Measurements from ENCODE around the gene LTBP2. TPM values are rescaled to one million over a fixed set of nuclear protein-coding genes. Genes with fewer than 3 reads are reported as not detected.
A peak's percentile ranks its signal among the peaks of the same experiment; 100 is the strongest.

The LTBP2 gene
- total RNA-seq, 2 donors from 2014 or later = 0.49 TPM; not detected in 1

DNA sequence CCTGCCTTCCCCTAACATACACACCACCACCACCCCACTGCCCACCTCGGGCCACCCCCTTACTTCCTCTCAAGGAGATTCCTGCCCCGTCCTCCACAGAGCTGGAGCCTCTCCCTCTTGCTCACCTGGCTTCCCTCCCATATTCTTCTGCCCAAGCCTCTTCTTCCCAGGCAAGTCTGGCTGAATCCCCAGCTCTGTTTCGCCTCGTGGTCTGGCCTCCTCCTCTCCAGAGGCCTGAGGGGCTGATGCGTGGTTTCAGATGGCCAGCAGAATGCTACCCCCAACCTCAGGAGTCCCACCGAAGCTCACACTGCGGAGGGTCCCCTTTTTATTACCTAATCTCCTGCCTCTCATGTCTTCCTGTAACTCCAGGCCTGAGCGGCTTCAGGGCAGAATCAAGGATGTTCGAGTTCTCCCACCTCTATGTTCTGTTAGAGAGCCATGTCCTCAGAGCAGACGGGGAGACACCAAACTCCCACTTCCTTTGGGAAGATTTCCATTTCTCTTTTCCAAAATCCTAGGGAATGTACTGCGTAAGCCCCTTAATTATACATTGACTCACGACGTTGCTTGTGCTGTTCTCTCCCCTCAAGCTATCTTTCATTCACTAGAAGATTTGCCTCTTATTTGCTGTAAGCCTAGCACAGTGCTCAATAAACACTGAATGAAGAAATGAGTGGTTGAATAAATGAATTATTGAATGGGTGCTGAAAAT, 33.9 kb upstream of the LTBP2 start:
- no peak for ATAC-seq
- Mint-ChIP-seq H3K9me3 (no peaks in the 10 kb centered on the region), H3K27ac (peak overlapping the region; percentile 8 to 33), H3K36me3 (no peaks in the 10 kb centered on the region)
- DNase-seq (ENCODE audit: low spot score in 2 of 2) = no peak

DNA sequence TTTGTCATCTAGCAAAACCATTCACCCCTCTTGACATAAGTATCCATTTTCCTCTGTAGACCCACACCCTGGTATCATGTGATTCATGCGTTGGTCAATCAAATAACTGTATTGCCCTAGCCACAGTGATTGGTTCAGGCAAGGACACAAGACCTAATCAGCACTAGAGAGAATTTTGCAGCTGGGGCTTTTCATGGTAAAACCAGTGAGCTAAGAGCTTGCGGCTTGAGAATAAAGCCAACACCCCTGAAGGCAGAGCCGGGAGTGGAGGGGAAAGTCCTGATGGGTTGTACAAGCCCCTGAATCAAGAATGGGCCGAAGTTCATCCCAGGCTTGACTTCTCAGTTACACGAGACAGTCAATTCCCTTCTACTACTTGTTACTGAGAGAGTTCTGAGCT, 33.2 kb upstream of the LTBP2 start:
- no peak for DNase-seq (ENCODE audit: low spot score in 2 of 2)
- Mint-ChIP-seq H3K9me3 (no peaks in the 10 kb centered on the region), H3K36me3 (no peaks in the 10 kb centered on the region), H3K27ac (peak overlapping the region in 1 of 2 donors; percentile 12)
- no peak for ATAC-seq

DNA sequence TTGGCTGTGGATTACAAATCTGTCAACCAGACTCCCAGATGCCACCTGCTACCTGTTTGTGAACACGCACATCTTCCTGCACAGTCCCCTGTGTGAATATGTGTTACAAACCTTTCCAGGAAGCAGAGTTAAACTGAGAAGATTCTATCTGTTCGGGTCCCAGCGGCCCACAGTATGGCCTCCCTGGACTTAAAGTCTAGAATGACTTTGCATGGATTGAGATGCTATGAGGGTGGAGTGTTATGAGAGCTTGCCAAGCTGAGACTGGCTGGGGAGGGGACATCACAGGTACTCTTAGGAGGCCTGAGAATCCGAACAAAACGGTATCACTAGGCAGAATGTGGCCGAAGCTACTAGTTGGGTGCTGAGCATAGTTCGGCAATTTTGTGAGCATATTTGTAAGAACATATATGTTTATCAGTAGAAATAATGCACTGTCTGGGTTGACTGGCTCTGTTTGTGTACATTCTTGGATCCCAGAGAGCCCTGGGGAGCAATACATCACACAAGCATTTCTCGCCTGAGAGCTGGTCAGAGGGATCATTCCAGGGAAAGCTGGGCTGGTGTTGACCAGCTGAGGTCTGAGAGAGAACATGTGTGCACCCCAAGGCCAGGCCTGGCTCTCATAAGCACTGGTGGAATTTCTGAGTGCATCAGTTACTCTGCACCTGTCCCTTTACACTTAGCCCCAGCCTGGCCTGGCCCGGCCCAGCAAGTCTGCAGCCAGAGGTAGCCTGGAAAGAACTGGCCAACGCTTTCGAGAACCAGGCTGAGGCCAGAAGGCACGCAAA, 29.8 kb upstream of the LTBP2 start:
- H3K9me3 Mint-ChIP-seq = no peaks in the 10 kb centered on the region
- no peak for ATAC-seq
- no peak overlapping the region for H3K27ac Mint-ChIP-seq
- H3K36me3 Mint-ChIP-seq = no peaks in the 10 kb centered on the region
- DNase-seq (ENCODE audit: low spot score in 2 of 2) = no peak

DNA sequence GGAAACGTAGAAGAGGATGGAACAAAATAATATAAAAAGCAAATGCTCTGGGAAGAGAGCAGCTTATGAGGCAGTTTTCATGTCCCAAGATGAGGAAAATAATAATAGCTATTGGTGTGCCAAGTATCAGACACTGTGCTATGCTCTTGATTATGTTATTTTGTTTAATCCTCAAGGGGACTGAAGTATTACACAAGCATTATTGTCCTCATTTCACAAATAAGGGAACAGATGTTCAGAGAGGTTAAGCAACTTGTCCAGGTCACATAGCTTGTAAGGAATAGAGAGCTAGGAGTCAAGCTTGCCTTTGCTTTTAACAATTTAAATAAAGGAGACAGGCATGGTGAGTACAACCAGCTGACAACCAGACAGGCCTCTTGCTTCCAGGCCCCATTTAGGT, 26.9 kb upstream of the LTBP2 start:
- ATAC-seq (no peak), DNase-seq (ENCODE audit: low spot score in 2 of 2) (no peak)
- no peaks in the 10 kb centered on the region for H3K36me3 Mint-ChIP-seq
- no peaks in the 10 kb centered on the region for H3K9me3 Mint-ChIP-seq
- no peak overlapping the region for H3K27ac Mint-ChIP-seq

DNA sequence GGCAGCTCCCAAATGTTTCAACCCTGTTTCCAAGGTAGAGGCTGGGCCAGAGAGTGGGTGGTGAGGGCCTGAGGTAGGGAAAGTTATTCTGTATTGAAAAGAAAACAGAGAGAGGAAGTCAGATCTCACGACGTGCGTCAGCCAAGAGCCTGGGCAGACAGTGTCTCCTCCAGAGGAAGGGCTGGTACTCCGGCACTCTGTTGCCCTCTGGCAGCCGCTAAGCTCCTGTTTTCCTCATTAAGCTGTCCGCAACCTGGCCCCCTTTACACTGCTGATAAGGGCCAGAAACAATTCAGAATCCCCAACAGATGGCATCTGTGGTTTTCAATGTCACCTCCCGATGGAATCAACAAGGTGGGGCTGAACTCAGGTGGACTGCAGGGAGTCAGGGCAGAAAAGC, 26.0 kb upstream of the LTBP2 start:
- H3K36me3 Mint-ChIP-seq = no peaks in the 10 kb centered on the region
- no peak overlapping the region for H3K27ac Mint-ChIP-seq
- ATAC-seq = no peak
- H3K9me3 Mint-ChIP-seq = no peaks in the 10 kb centered on the region
- DNase-seq (ENCODE audit: low spot score in 2 of 2) = no peak

DNA sequence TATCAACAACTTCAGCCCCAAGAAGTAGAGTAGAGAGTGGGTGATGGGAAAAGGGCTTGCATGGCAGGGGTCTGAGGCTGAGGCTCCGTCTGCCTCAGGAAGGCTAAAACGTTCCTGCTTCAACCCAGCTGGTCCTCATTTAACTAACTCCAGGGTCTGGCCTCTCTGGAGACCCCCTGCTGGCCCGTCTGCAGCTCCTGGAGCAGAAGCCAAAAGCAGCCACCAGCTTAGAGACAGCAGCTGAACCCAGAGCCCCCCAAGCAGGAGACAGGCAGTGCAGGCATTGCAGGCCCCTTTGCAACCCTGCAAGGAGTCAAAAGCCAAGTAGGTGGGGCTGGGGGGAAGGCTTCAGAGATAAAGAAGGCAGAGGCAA, 25.1 kb upstream of the LTBP2 start:
- ATAC-seq (no peak), DNase-seq (ENCODE audit: low spot score in 2 of 2) (no peak)
- H3K27ac Mint-ChIP-seq = no peak overlapping the region

DNA sequence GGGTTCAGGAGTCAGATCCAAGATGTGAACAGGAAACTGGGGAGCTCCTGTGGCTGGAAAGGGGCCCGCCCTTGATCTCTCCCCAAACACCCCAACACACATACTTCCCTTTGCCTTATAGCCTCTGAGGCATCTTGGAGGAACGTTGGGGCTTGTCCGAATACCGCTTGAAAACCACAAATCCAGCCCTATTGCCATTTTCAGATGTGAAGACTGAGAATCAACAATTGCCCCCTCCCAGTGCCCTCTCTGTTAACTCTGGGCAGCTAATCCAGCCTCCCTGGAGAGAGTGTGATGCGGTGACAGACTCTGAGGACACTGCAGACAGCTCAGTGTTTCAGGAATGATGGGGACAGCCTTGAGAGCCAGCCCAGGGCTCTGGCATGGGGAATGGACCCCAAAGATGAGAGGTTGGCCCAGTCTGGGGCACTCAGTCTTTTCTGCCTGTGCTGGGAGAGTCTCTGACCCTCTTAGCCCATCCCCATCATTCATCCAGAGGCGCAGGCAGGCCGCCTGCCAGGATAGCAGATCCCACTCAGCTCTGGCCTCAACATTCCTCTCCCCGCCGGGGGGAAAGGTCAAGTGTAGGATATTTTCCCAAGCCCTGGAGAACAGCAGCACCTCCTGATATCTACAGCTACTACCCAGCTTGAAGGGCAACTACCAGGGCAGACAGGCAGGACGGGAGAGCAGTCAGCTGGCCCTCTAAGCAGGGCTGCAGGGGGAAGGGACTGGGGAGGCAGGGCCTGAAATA, 24.6 kb upstream of the LTBP2 start:
- DNase-seq (ENCODE audit: low spot score in 2 of 2) (no peak), ATAC-seq (no peak)
- Mint-ChIP-seq H3K9me3 (no peaks in the 10 kb centered on the region), H3K36me3 (no peaks in the 10 kb centered on the region), H3K27ac (no peak overlapping the region)

More for the DNA sequence above, 25.1 kb upstream of the LTBP2 start:
- Mint-ChIP-seq H3K36me3 (no peaks in the 10 kb centered on the region), H3K9me3 (no peaks in the 10 kb centered on the region)

DNA sequence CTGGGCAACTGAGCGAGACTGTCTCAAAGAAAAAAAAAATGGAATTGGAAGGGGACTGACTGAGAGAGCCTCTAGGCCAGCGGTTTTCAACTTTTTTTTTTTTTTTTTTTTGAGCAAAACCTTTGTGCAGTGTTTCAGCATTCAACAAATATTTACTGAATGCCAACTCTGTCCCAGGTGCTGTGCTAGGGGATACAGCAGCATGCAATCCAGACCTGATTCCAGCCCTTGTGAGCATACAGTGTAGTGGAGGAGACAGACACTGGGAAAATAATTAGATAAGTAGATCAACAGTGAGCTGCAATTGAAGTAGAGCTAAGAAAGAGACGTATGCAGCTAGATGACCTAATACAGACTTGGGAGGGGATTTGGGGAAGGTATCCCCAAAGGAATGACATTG, 23.8 kb upstream of the LTBP2 start:
- no peak for DNase-seq (ENCODE audit: low spot score in 2 of 2)
- no peak for ATAC-seq
- Mint-ChIP-seq H3K27ac (no peak overlapping the region), H3K9me3 (no peaks in the 10 kb centered on the region), H3K36me3 (no peaks in the 10 kb centered on the region)

DNA sequence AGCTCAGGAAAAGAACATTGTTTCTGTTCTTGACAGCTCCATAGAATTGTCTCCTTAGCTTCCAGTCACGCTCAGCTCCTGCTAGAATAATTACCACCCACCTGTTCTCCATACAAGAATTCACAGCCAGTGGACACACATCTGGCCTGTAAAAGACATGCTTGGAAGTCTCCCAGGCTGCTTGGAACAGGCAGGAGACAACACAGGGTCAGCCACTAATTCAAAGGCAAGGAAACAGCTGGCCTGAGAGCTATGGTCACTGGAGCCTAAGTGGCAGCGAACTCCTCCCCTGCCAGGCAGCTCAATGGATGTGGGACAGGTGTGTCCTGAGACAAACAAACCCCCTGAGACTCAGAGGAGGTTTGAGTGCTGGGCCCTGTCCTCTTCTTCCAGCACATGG, 22.9 kb upstream of the LTBP2 start:
- no peak overlapping the region for H3K27ac Mint-ChIP-seq

DNA sequence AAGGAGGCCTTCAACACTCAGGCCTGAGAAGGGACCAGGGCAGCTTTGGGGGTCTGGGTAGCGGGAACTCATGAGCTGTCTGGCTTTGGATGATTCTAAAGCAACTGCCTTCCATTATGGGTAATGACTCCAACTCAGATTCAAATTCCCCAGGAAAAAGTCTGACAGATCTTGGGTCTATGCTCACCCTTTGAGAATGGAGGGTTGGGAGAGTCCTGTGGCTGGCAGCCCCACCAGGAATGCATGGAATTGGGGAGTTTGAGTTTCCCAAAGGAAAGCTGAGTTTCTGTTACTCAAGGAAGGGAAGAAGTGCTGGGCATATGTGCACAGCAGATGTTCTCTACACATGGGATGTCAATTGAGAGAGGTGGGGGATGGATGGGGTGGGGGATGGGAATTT, 22.4 kb upstream of the LTBP2 start:
- no peak for ATAC-seq
- no peaks in the 10 kb centered on the region for H3K9me3 Mint-ChIP-seq
- H3K36me3 Mint-ChIP-seq = no peaks in the 10 kb centered on the region
- no peak overlapping the region for H3K27ac Mint-ChIP-seq
- DNase-seq (ENCODE audit: low spot score in 2 of 2) = no peak

More for the DNA sequence above, 22.9 kb upstream of the LTBP2 start:
- Mint-ChIP-seq H3K36me3 (no peaks in the 10 kb centered on the region), H3K9me3 (no peaks in the 10 kb centered on the region)
- ATAC-seq (no peak), DNase-seq (ENCODE audit: low spot score in 2 of 2) (no peak)

DNA sequence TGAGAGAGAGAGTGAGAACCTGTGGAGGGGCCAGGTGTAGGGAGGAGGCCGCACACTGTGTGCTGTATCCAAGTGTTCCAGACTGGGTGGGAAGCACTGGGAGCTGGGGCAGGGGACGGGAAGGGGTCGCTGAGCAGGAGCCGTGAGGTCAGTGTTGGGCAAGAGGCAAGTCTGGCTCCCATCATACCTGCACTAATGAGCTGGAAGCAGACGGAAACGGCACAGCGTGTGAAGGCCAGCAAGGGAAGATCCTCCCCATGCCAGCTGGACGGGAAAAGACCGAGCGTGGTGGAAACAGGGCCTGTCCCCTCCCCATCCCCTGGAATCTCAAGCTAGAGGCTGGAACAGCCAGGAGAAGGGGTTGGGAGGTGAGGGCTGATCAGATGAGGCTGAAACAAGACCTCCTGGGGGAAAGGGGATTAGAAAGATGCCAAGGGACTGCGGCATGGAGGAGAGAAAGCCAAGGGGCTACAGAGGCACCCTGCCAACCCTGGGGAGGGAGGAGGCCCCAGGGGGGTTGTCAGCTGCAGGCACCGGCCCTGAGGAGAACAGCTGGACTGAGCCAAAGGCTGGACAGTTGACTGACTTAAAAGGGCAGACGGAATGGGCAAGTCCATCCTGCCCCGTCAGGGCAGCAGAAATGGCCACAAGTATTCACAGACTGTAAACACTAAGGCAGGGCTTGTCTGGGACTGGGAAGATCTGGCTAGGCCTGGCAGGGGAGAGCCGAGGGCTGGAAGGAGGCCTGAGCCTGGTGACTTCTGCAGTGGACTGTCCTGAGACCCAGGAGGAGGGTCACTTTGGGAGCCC, 19.0 kb upstream of the LTBP2 start:
- ATAC-seq (no peak), DNase-seq (ENCODE audit: low spot score in 2 of 2) (no peak)
- H3K36me3 Mint-ChIP-seq = no peaks in the 10 kb centered on the region
- H3K27ac Mint-ChIP-seq = peak overlapping the region in 1 of 2 donors; percentile 55
- no peaks in the 10 kb centered on the region for H3K9me3 Mint-ChIP-seq

DNA sequence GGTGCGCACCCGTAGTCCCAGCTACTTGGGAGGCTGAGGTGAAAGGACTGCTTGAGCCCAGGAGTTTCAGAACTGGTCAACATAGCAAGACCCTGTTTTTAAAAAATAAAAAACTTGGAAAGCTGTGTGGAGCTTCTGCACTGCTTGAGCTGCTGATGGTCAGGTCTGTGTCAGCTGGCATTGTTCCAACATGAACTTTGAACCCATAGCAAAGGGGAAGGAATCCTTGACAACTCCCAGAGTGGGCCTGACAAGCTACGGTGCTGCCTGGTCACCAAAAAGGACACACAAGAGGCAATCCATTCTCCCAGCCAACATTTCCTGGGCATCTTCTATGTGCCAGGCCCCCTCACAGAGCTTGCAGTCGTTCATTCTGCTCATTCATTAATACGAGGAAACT, 16.4 kb upstream of the LTBP2 start:
- no peak for ATAC-seq
- H3K9me3 Mint-ChIP-seq = no peaks in the 10 kb centered on the region
- DNase-seq (ENCODE audit: low spot score in 2 of 2) = no peak
- H3K36me3 Mint-ChIP-seq = no peaks in the 10 kb centered on the region
- peak overlapping the region in 1 of 2 donors; percentile 76 for H3K27ac Mint-ChIP-seq

DNA sequence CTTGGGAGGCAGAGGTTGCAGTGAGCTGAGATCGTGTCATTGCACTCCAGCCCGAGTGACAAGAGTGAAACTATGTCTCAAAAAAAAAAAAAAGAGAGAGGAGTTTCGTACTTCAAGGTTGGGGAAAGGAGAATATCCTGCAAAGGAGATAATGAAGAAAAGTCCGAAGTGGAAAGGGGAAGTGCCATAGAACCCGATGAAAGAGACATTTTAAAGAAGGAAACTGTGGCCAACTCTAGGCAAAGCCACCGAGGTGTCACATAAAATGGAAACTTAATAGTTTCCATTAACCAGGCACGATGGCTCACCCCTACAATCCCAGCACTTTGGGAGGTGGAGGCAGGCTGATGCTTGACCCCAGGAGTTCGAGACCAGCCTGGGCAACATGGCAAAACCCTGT, 15.0 kb upstream of the LTBP2 start:
- ATAC-seq (no peak), DNase-seq (ENCODE audit: low spot score in 2 of 2) (no peak)
- no peaks in the 10 kb centered on the region for H3K36me3 Mint-ChIP-seq
- no peaks in the 10 kb centered on the region for H3K9me3 Mint-ChIP-seq
- no peak overlapping the region for H3K27ac Mint-ChIP-seq

DNA sequence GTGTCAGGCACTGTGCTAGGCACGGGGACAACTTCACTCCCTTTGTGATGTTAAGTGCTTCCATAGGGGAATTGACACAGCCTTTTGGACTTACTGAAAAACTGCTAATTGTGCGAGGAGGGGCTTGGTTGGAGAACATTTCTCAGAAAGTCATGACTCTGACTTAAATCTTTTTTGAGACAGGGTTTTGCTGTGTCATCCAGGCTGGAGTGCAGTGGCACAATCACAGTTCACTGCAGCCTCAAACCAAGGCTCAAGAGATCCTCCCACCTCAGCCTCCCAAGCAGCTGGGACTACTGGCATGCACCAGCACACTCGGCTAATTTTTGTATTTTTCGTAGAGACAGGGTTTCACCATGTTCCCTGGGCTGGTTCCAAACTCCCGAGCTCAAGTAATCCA, 10.2 kb upstream of the LTBP2 start:
- no peaks in the 10 kb centered on the region for H3K36me3 Mint-ChIP-seq
- H3K9me3 Mint-ChIP-seq = no peaks in the 10 kb centered on the region

DNA sequence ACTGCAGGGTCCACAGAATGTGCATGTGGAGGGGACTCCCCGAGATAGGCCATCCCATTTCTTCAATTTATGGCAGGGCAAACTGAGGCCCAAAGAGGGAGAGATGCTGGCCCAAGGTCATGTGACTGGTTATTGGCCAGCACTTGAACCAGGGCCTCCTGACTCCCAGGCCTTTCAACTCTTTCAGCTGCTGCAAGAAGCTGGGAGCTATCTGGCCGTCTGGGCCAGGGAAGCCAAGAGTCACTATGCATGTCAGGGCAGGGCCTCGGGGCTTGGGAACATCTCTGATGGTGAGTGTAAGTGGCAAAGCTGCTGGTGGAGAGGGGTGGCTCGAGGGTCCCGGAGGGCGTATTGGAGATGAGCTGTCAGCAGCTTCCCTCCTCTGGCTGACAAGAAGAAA, 9.5 kb upstream of the LTBP2 start:
- H3K9me3 Mint-ChIP-seq = no peaks in the 10 kb centered on the region
- no peak for ATAC-seq

More for the DNA sequence above, 10.2 kb upstream of the LTBP2 start:
- no peak overlapping the region for H3K27ac Mint-ChIP-seq
- DNase-seq (ENCODE audit: low spot score in 2 of 2) (no peak), ATAC-seq (no peak)

DNA sequence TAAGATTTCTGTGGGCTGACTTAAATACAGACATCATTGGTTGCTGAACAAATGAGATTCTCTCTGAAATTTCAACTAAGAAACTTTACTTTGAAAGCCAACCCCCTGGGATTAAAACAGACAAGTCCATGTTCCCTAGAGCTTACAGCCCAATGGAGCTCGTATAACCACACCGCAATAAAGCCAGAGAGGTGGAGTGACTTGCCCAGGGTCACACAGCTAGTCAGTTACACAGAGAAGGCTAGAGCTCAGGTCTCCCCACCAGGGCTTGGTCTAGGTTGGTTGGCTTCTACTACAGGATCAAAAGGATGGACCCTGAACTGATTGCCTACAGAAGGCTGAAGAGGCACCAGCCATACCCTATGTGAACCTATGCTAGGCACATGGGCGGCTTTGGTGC, 8.9 kb upstream of the LTBP2 start:
- H3K27ac Mint-ChIP-seq = peak overlapping the region in 1 of 2 donors; percentile 49
- no peak for ATAC-seq
- H3K9me3 Mint-ChIP-seq = no peaks in the 10 kb centered on the region
- no peaks in the 10 kb centered on the region for H3K36me3 Mint-ChIP-seq
- DNase-seq (ENCODE audit: low spot score in 2 of 2) = no peak

More for the DNA sequence above, 9.5 kb upstream of the LTBP2 start:
- no peak for DNase-seq (ENCODE audit: low spot score in 2 of 2)
- H3K27ac Mint-ChIP-seq = no peak overlapping the region
- no peaks in the 10 kb centered on the region for H3K36me3 Mint-ChIP-seq

Data from activated naive CD4-positive, alpha-beta T cell treated with anti-CD3 and anti-CD28 coated beads, Interleukin-2, amount 50 U/mL, for 72 hours (primary cell).